Naive thymus-derived CD4-positive, alpha-beta T cell (primary cell): Measurements from ENCODE around the gene RNU6-1. TPM values are rescaled to one million over a fixed set of nuclear protein-coding genes. Genes with fewer than 3 reads are reported as not detected.

Experiments
- ATAC-seq: fragments of 150-1000 bp; cut with Tn5 transposase; 2 replicates; pipeline ENCODE4 v1.10.0; 2021; ENCODE audit warnings: mild to moderate bottlenecking, moderate library complexity
- CTCF ChIA-PET: fragments of 350-600 bp; sonication (Branson Sonifier 250); formaldehyde crosslinking; loops from one replicate; lab custom pipeline; 2021; ENCODE audit warnings: antibody characterized with exemption; lab: Charles Lee
- POLR2A ChIA-PET: fragments of 350-600 bp; sonication (Branson Sonifier 250); formaldehyde crosslinking; loops from one replicate; lab custom pipeline; 2021; ENCODE audit warnings: antibody characterized with exemption, inconsistent platforms; lab: Charles Lee
- DNase-seq, 9 donors: peaks; one replicate each; pipeline versions ENCODE4 v3.0.0 to v3.0.0-alpha.2; 2020 to 2022; ENCODE audit warnings: mixed read lengths in 1 of 9
- H3K27ac ChIP-seq: one replicate; pipeline ENCODE4 v1.7.0; 2013; ENCODE audit warnings: mild to moderate bottlenecking, low read depth, low read length, moderate library complexity
- H3K27me3 ChIP-seq, 2 donors: one replicate each; pipeline ENCODE4 v1.7.0; 2013; ENCODE audit warnings: low read length in 2 of 2, mild to moderate bottlenecking in 2 of 2, moderate library complexity in 2 of 2; ENCODE audit not compliant: control insufficient read depth in 2 of 2, insufficient read depth in 2 of 2
- H3K36me3 ChIP-seq, 3 experiments: 1 replicate in 2 of 3; 2 replicates in 1 of 3; pipeline ENCODE4 v1.7.0; 2013; ENCODE audit warnings: low read length in 3 of 3, mild to moderate bottlenecking in 3 of 3, moderate library complexity in 1 of 3; ENCODE audit not compliant: insufficient read depth in 3 of 3, control insufficient read depth in 2 of 3
- H3K4me1 ChIP-seq, 2 donors: one replicate each; pipeline ENCODE4 v1.7.0; 2013; ENCODE audit warnings: low read length in 2 of 2, mild to moderate bottlenecking in 2 of 2, moderate library complexity in 1 of 2; ENCODE audit not compliant: control insufficient read depth in 2 of 2, insufficient read depth in 2 of 2
- H3K4me3 ChIP-seq: 2 replicates; pipeline ENCODE4 v1.7.0; 2013; ENCODE audit warnings: mild to moderate bottlenecking, low read length
- H3K9me3 ChIP-seq, 3 experiments: 1 replicate in 2 of 3; 2 replicates in 1 of 3; pipeline ENCODE4 v1.7.0; 2013; ENCODE audit warnings: low read length in 3 of 3; ENCODE audit not compliant: control insufficient read depth in 2 of 3
- H3K27ac Mint-ChIP-seq, 9 donors: one replicate each; pipeline ENCODE4 v1.8.0; 2020 to 2022; ENCODE audit warnings: mixed read lengths in 9 of 9, mild to moderate bottlenecking in 8 of 9, moderate library complexity in 5 of 9, inconsistent platforms in 2 of 9
- H3K27me3 Mint-ChIP-seq, 5 donors: one replicate each; pipeline ENCODE4 v1.8.0; 2021 to 2022; ENCODE audit warnings: mixed read lengths in 5 of 5, mild to moderate bottlenecking in 1 of 5
- H3K36me3 Mint-ChIP-seq, 5 donors: one replicate each; pipeline ENCODE4 v1.8.0; 2020 to 2022; ENCODE audit warnings: mixed read lengths in 5 of 5, mild to moderate bottlenecking in 3 of 5, inconsistent platforms in 1 of 5
- H3K4me1 Mint-ChIP-seq, 7 donors: one replicate each; pipeline ENCODE4 v1.8.0; 2020 to 2022; ENCODE audit warnings: mixed read lengths in 7 of 7, mild to moderate bottlenecking in 3 of 7, inconsistent platforms in 1 of 7
- H3K4me3 Mint-ChIP-seq, 10 donors: one replicate each; pipeline ENCODE4 v1.8.0; 2020 to 2022; ENCODE audit warnings: mild to moderate bottlenecking in 10 of 10, mixed read lengths in 10 of 10, moderate library complexity in 6 of 10, inconsistent platforms in 2 of 10
- H3K9me3 Mint-ChIP-seq, 11 donors: one replicate each; pipeline ENCODE4 v1.8.0; 2020 to 2022; ENCODE audit warnings: mixed read lengths in 11 of 11, mild to moderate bottlenecking in 4 of 11, inconsistent platforms in 1 of 11, moderate library complexity in 1 of 11
- intact Hi-C, 2 donors: fragments of 100-400 bp; cut with micrococcal nuclease; formaldehyde crosslinking; loops; one replicate each; pipeline ENCODE4 v1.15.1; 2023
- polyA plus RNA-seq, 2 donors: library from polyadenylated mRNA; unstranded; fragments of 300-500 nt; fragmentation: Illumina TruSeq; gene quantifications; one replicate each; pipeline ENCODE4 v1.2.3, GENCODE V29; 2021
- total RNA-seq, 6 experiments: library from RNA in 5 of 6; stranded (reverse) in 5 of 6; gene quantifications; 1 replicate in 5 of 6; 2 replicates in 1 of 6; pipeline ENCODE4 v1.2.3 and lab custom pipeline; 2021 to 2026

Gene RNU6-1
- total and polyA plus RNA-seq, 7 experiments from 2014 or later, result not detected

- peak overlapping the region; percentile 23 to 100 (median 99) for H3K27ac Mint-ChIP-seq
- peaks cover 21 to 60% (median 36%) of the 10 kb centered on the region in 7 donors for H3K4me1 Mint-ChIP-seq
- POLR2A ChIA-PET, result interaction anchor here (0.8 to 3.7 kb wide), 6 partner anchors 54 to 439 kb away, joined by 3 to 18 read pairs (median 4); partner anchors contain the start of genes FEM1B and MAP2K5
Observed at GRCh38 chr15:67838789-67839332, 984 bp downstream of the RNU6-1 start.

GRCh38 chr15:67836955-67837354 lies 2.9 kb downstream of the RNU6-1 start:
- no peak for ATAC-seq
- Histone ChIP-seq H3K27me3 (peaks cover 0 to 23% of the 10 kb centered on the region in 2 donors), H3K9me3 (no peaks in the 10 kb centered on the region), H3K36me3 (peaks cover 0 to 3% (median 0%) of the 10 kb centered on the region in 3 experiments), H3K4me3 (no peak overlapping the region), H3K4me1 (peaks cover 35 to 37% of the 10 kb centered on the region in 2 donors), H3K27ac (no peak overlapping the region)
- H3K4me3 Mint-ChIP-seq, result peak overlapping the region in 1 of 10 donors; percentile 39
- H3K27me3 Mint-ChIP-seq, result peaks cover 27 to 70% (median 30%) of the 10 kb centered on the region in 5 donors
- H3K4me1 Mint-ChIP-seq, result peaks cover 29 to 76% (median 48%) of the 10 kb centered on the region in 7 donors
- intact Hi-C loops, result loop anchor here (1.0 to 10.0 kb wide), 8 partner anchors 54 to 1135 kb away; partner anchors contain the start of genes SMAD6 (in 2 of the 2) and SMAD3 (in 1 of the 2)
- no peaks in the 10 kb centered on the region for H3K36me3 Mint-ChIP-seq
- no peak for DNase-seq
- H3K9me3 Mint-ChIP-seq, result peaks cover 0 to 9% (median 0%) of the 10 kb centered on the region in 11 donors
- ChIA-PET POLR2A (interaction anchor here (1.3 kb wide), 1 partner anchor 315 kb away, joined by 3 read pairs; no protein-coding TSS in a partner anchor), CTCF (interaction anchor here (1.5 to 4.0 kb wide), 4 partner anchors 55 to 890 kb away, joined by 5 to 56 read pairs (median 7); no protein-coding TSS in a partner anchor)
- no peak overlapping the region for H3K27ac Mint-ChIP-seq

More at GRCh38 chr15:67838789-67839332, 984 bp downstream of the RNU6-1 start:
- ATAC-seq (no peak), DNase-seq (peak in 1 of 9 donors; percentile 25)
- Mint-ChIP-seq H3K36me3 (no peaks in the 10 kb centered on the region), H3K27me3 (peaks cover 12 to 52% (median 16%) of the 10 kb centered on the region in 5 donors), H3K4me3 (peak overlapping the region; percentile 42 to 97 (median 92)), H3K9me3 (peaks cover 0 to 9% (median 0%) of the 10 kb centered on the region in 11 donors)
- peaks cover 0 to 3% (median 0%) of the 10 kb centered on the region in 3 experiments for H3K36me3 ChIP-seq
- peaks cover 26 to 27% of the 10 kb centered on the region in 2 donors for H3K4me1 ChIP-seq
- CTCF ChIA-PET, result no interaction called here
- peaks cover 0 to 7% of the 10 kb centered on the region in 2 donors for H3K27me3 ChIP-seq
- peak overlapping the region; percentile 51 for H3K4me3 ChIP-seq
- H3K9me3 ChIP-seq, result no peaks in the 10 kb centered on the region
- intact Hi-C loops, result loop anchor here (1.0 to 10.0 kb wide), 5 partner anchors 43 to 1137 kb away; partner anchors contain the start of genes SMAD6 (in 2 of the 2) and SMAD3 (in 1 of the 2)
- peak overlapping the region; percentile 96 for H3K27ac ChIP-seq

- DNase-seq, result peak in 7 of 9 donors; percentile 39 to 64 (median 55)
- no peak for ATAC-seq
- ChIA-PET POLR2A (interaction anchor here (0.6 to 1.6 kb wide), 3 partner anchors 78 to 379 kb away, joined by 3 to 12 read pairs (median 3); no protein-coding TSS in a partner anchor), CTCF (interaction anchor here (0.6 to 4.0 kb wide), 10 partner anchors 54 to 890 kb away, joined by 3 to 56 read pairs (median 6); no protein-coding TSS in a partner anchor)
- no peak overlapping the region for H3K27ac ChIP-seq
- intact Hi-C loops, result loop anchor here (1.0 to 10.0 kb wide), 8 partner anchors 53 to 1134 kb away; partner anchors contain the start of genes SMAD6 (in 2 of the 2) and SMAD3 (in 1 of the 2)
- Mint-ChIP-seq H3K4me3 (peak overlapping the region in 9 of 10 donors; percentile 76 to 92 (median 85)), H3K27ac (peak overlapping the region in 5 of 9 donors; percentile 48 to 84 (median 68)), H3K36me3 (no peaks in the 10 kb centered on the region), H3K9me3 (peaks cover 0 to 9% (median 0%) of the 10 kb centered on the region in 11 donors), H3K27me3 (peaks cover 32 to 74% (median 35%) of the 10 kb centered on the region in 5 donors), H3K4me1 (peaks cover 29 to 74% (median 46%) of the 10 kb centered on the region in 7 donors)
- peaks cover 0 to 23% of the 10 kb centered on the region in 2 donors for H3K27me3 ChIP-seq
- H3K4me1 ChIP-seq, result peaks cover 35 to 37% of the 10 kb centered on the region in 2 donors
- H3K36me3 ChIP-seq, result peaks cover 0 to 3% (median 0%) of the 10 kb centered on the region in 3 experiments
- H3K9me3 ChIP-seq, result no peaks in the 10 kb centered on the region
- peak overlapping the region; percentile 63 for H3K4me3 ChIP-seq
Observed at GRCh38 chr15:67836477-67836876, 3.4 kb downstream of the RNU6-1 start.

- peak overlapping the region; percentile 63 for H3K4me3 ChIP-seq
- H3K27ac ChIP-seq, result no peak overlapping the region
- H3K9me3 ChIP-seq, result no peaks in the 10 kb centered on the region
- ATAC-seq (no peak), DNase-seq (no peak)
- H3K27me3 ChIP-seq, result peaks cover 0 to 23% of the 10 kb centered on the region in 2 donors
- peaks cover 26 to 74% (median 43%) of the 10 kb centered on the region in 7 donors for H3K4me1 Mint-ChIP-seq
- CTCF ChIA-PET, result interaction anchor here (0.6 to 4.0 kb wide), 9 partner anchors 54 to 889 kb away, joined by 3 to 56 read pairs (median 6); no protein-coding TSS in a partner anchor
- H3K4me1 ChIP-seq, result peaks cover 35 to 37% of the 10 kb centered on the region in 2 donors
- peak overlapping the region; percentile 76 to 92 (median 84) for H3K4me3 Mint-ChIP-seq
- peaks cover 0 to 9% (median 0%) of the 10 kb centered on the region in 11 donors for H3K9me3 Mint-ChIP-seq
- H3K36me3 ChIP-seq, result peaks cover 0 to 3% (median 0%) of the 10 kb centered on the region in 3 experiments
- peak overlapping the region in 3 of 9 donors; percentile 13 to 68 (median 68) for H3K27ac Mint-ChIP-seq
- peaks cover 36 to 77% (median 39%) of the 10 kb centered on the region in 5 donors for H3K27me3 Mint-ChIP-seq
- POLR2A ChIA-PET, result interaction anchor here (0.6 to 1.6 kb wide), 3 partner anchors 78 to 379 kb away, joined by 3 to 12 read pairs (median 3); no protein-coding TSS in a partner anchor
- intact Hi-C loops, result loop anchor here (1.0 to 10.0 kb wide), 8 partner anchors 53 to 1134 kb away; partner anchors contain the start of genes SMAD6 (in 2 of the 2) and SMAD3 (in 1 of the 2)
- no peaks in the 10 kb centered on the region for H3K36me3 Mint-ChIP-seq
Observed at GRCh38 chr15:67836134-67836455, 3.8 kb downstream of the RNU6-1 start.

- ChIA-PET POLR2A (interaction anchor here (0.6 to 1.6 kb wide), 3 partner anchors 77 to 378 kb away, joined by 3 to 12 read pairs (median 3); no protein-coding TSS in a partner anchor), CTCF (interaction anchor here (0.5 to 4.0 kb wide), 10 partner anchors 53 to 889 kb away, joined by 3 to 56 read pairs (median 6); no protein-coding TSS in a partner anchor)
- Mint-ChIP-seq H3K27me3 (peaks cover 42 to 83% (median 44%) of the 10 kb centered on the region in 5 donors), H3K9me3 (peaks cover 0 to 9% (median 0%) of the 10 kb centered on the region in 11 donors), H3K4me3 (peak overlapping the region; percentile 76 to 92 (median 84)), H3K27ac (peak overlapping the region in 3 of 9 donors; percentile 12 to 37 (median 13)), H3K36me3 (no peaks in the 10 kb centered on the region), H3K4me1 (peaks cover 22 to 73% (median 41%) of the 10 kb centered on the region in 7 donors)
- ATAC-seq (no peak), DNase-seq (peak in 1 of 9 donors; percentile 36)
- intact Hi-C loops, result loop anchor here (1.0 to 10.0 kb wide), 8 partner anchors 52 to 1133 kb away; partner anchors contain the start of genes SMAD6 (in 2 of the 2) and SMAD3 (in 1 of the 2)
- Histone ChIP-seq H3K27me3 (peaks cover 0 to 24% of the 10 kb centered on the region in 2 donors), H3K36me3 (peaks cover 0 to 3% (median 0%) of the 10 kb centered on the region in 3 experiments), H3K4me3 (peak overlapping the region; percentile 63), H3K9me3 (no peaks in the 10 kb centered on the region), H3K4me1 (peaks cover 35 to 37% of the 10 kb centered on the region in 2 donors), H3K27ac (no peak overlapping the region)
Observed at GRCh38 chr15:67835297-67836133, 4.3 kb downstream of the RNU6-1 start.
